HepG2 (cell line): ENCODE results near the gene PMM2. TPM values are rescaled to one million over a fixed set of nuclear protein-coding genes. Genes with fewer than 3 reads are reported as not detected.
A peak's percentile ranks its signal among the peaks of the same experiment; 100 is the strongest.

Source experiments
- ELF3 ChIP-seq: IDR thresholded peaks from 2 replicates; pipeline ENCODE4 v1.6.1; 2016; ENCODE audit warnings: missing genetic modification reagents, missing compliant biosample characterization
- ZHX2 ChIP-seq, 2 experiments: sonication (generic) in 1 of 2; formaldehyde crosslinking in 1 of 2; IDR thresholded peaks; 2 replicates each; pipeline versions ENCODE4 v1.6.1 to v1.9.0; 2014 to 2022; ENCODE audit warnings: antibody characterized with exemption in 1 of 2, borderline replicate concordance in 1 of 2, inconsistent platforms in 1 of 2, low read depth in 1 of 2, missing genetic modification reagents in 1 of 2
- ZNF275 ChIP-seq: sonication (generic); formaldehyde crosslinking; IDR thresholded peaks from 2 replicates; pipeline ENCODE4 v1.8.0; 2022; ENCODE audit warnings: missing genetic modification reagents, mild to moderate bottlenecking, inconsistent platforms, borderline replicate concordance
- polyA plus RNA-seq, 8 experiments: library from polyadenylated mRNA; depleted of rRNA in 3 of 8; stranded (reverse) in 7 of 8; unstranded in 1 of 8; fragments of >200 nt; fragmentation: Illumina TruSeq in 4 of 8; extraction: Trizol in 4 of 8; gene quantifications; 2 replicates each; pipeline versions ENCODE4 v1.2.1 to v1.2.3, GENCODE V29; 2011 to 2016; ENCODE audit warnings: low read depth in 4 of 8, missing spikeins in 1 of 8, mixed read lengths in 1 of 8; ENCODE audit not compliant: insufficient read depth in 1 of 8
- total RNA-seq, 5 experiments: library from RNA; depleted of rRNA; stranded (reverse); fragments of >200 nt; fragmentation: Illumina TruSeq; extraction: Trizol; gene quantifications; 2 replicates each; pipeline ENCODE4 v1.2.3, GENCODE V29; 2016; ENCODE audit warnings: low read depth in 1 of 5
- TF ChIP-seq, protein P1 (sequence below): sonication (generic); formaldehyde crosslinking; IDR thresholded peaks from 2 replicates; pipeline ENCODE4 v1.5.1; 2020; ENCODE audit warnings: missing genetic modification reagents, mild to moderate bottlenecking, borderline replicate concordance

PMM2 gene
- total and polyA plus RNA-seq, 2 of the 13 experiments (the other 11 are each of a cell fraction or from before 2014, with no cell fraction given) = 52.2 to 93.7 TPM

DNA sequence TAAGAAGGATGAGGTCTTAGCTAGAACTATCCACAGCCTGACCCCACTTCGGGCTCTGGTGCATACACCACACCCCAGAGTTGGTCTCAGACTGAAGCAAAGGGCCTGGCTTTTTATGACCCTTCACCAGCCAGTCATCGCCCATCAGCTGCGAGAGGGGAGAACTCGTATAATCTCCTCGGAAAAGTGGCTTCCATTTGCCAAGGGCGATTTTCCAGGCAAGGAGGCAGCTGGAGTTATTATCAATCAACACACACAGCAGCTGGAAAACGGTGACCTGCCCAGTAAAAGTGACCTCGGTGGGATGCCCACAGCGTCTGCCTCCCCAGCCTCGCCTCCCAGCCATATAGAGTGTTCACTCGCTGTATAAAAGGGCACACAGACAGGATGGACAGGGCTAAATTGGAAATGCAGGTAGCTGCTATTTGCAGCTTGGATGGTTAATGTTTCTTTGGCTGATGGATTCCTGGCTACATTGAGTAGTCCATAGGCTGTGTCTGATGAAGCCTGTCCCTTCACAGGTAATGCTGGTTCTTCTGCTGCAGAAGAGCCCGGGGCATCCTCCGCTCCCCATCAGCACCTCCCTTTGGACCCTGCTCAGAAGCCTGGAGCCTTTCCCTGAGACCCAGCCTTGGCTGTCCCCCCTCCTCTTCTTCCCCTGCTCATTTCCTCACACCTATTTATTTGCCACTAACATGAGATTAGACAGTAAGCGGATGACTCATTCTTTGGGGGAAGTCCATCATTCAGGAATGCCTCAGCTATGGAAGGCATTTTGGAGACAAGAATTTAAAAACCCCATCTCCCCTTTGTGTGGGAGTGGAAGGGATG lies 45.9 kb upstream of the PMM2 start (continued):
- no peak for TF ChIP-seq ZHX2 (IDR thresholded peaks at IDR 0.05; ENCODE audit: low read depth)
- peak; percentile 69; the same call in 1 of the 2 replicates for TF ChIP-seq ZHX2 (CRISPR knock-in tag; IDR thresholded peaks at IDR 0.05; ENCODE audit: borderline replicate concordance)
- no peak for TF ChIP-seq ZNF275 (CRISPR knock-in tag)
- TF ChIP-seq ELF3 (CRISPR knock-in tag) = peak; percentile 44; the same call in 1 of the 2 replicates
- TF ChIP-seq, protein P1, sequence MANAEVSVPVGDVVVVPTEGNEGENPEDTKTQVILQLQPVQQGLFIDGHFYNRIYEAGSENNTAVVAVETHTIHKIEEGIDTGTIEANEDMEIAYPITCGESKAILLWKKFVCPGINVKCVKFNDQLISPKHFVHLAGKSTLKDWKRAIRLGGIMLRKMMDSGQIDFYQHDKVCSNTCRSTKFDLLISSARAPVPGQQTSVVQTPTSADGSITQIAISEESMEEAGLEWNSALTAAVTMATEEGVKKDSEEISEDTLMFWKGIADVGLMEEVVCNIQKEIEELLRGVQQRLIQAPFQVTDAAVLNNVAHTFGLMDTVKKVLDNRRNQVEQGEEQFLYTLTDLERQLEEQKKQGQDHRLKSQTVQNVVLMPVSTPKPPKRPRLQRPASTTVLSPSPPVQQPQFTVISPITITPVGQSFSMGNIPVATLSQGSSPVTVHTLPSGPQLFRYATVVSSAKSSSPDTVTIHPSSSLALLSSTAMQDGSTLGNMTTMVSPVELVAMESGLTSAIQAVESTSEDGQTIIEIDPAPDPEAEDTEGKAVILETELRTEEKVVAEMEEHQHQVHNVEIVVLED (CRISPR knock-in tag) = no peak
- TF ChIP-seq, all 625 proteins: peak for 16
